NCI-H2029 treated with DMSO at 0.1 percent for 48 hours (cell line): ENCODE results near the gene GOT2.
A peak's percentile ranks its signal among the peaks of the same experiment; 100 is the strongest.
"Not testable (repeated sequence)": the region's sequence is repeated elsewhere in the genome, so short reads cannot be mapped to it uniquely, and the experiment has no call there.

ENCODE experiments used
- DNase-seq: peaks from one replicate; lab custom pipeline; 2025; lab: John Stamatoyannopoulos, UW

GOT2 gene

DNA sequence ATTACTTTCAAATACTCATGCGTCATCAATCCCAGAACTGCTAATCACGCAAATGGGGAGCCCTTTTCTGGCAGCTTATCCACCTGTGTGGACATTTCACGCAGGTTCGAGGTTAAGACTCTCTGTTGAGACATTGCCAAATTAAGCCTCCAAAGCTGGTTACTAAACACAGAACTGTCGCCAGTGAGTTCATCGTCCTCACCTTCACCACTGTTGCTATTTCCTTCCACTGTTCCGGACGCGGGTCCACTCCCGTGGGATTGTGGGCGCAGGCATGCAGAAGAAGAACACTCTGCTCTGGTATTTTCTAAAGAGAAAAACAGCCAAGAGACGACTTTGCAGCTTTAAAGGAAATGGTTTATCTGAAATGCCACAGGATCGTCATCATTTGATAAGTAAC lies 16.1 kb downstream of the GOT2 start:
- DNase-seq: no peak

DNA sequence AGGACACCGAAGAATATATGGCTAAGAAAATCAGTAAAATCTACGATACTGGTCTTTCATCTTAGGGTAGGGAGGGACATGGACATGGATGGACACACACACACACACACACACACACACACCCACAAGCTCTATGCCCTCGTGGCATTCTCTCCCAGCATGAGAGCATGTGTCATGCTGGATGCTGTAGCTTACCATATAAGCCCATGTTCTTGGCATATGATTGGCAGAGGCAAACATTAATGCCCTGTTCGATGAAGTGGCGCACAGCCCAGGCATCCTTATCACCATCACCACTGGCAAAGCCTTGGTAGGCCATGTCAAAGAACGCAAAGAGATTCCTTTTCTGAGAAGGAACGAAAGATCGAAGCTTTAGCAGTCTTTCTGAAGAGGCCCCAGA lies 17.6 kb downstream of the GOT2 start:
- DNase-seq: no peak

DNA sequence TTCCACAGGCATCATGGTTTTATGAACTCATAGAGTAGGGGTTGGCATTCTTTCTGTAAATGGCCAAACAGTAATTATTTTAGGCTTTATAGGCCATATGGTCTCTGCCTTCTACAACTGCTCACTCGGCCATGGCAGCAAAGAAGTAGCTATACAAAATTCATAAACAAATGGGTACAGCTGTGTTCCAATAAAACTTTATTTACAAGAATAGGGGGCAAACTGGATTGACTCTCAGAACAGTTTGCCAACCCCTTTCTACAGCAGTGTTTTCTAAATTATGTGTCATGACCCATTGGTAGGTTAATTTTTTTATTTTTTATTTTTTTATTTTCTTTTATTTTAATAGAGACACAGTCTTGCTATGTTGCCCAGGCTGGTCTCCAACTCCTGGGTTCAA lies 20.4 kb downstream of the GOT2 start:
- DNase-seq: no peak

DNA sequence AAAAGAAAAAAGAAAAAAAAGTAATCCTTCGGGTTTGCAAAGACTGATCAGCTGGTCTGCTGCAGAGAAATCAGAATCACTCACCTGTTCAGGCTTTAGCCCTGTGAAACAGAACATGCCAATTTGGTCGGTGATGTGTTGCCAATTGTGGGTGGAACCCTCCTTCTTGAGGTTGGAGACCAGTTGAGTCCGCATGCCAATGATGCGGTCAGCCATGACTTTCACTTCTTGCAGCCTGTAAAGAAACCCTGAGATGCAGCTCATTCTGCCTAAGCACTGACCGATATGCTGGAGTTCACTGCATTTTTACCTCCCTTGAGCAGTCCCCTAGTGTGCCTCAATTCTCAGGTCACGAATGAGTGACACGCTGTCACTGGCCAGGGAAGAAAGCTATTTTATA lies 24.8 kb downstream of the GOT2 start:
- DNase-seq: no peak

DNA sequence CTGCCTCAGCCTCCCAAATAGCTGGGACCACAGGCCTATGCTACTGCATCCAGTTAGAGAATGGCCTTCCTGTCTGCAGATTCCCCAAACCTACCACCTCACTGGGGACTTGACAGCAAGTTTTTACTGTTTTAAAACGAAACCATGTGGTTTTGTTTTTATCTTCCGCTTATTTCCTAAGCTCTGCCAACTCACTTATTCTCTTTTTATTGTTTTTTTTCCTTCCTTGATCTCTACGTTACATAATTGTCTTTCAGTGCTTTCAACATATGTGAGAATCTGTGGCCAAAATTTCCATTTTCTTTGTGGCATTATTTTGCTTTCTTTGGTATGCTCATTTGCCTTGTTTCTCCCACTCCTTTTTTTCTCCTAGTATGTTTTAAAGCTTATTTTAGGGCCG lies 35.0 kb downstream of the GOT2 start:
- DNase-seq: no peak

- no peak for DNase-seq
These were observed 38.7 kb downstream of the GOT2 start for GRCh38 chr16:58695368-58695767.

DNA sequence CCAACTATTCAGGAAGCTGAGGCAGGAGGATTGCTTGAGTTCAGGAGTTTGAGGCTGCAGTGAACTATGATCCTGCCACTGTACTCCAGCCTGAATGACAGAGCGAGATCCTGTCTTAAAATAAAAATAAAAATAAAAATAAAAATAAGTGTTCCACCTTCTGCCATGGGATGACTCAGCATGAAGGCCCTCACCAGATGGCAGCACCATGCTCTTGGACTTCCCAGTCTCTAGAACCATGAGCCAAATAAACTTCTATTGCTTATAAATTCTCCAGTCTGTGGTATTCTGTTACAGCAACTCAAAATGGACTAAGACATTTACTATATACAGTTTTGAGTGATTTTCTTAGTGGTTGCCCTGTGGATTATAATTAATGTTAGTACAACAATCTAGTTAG lies 41.7 kb downstream of the GOT2 start:
- DNase-seq: no peak

DNA sequence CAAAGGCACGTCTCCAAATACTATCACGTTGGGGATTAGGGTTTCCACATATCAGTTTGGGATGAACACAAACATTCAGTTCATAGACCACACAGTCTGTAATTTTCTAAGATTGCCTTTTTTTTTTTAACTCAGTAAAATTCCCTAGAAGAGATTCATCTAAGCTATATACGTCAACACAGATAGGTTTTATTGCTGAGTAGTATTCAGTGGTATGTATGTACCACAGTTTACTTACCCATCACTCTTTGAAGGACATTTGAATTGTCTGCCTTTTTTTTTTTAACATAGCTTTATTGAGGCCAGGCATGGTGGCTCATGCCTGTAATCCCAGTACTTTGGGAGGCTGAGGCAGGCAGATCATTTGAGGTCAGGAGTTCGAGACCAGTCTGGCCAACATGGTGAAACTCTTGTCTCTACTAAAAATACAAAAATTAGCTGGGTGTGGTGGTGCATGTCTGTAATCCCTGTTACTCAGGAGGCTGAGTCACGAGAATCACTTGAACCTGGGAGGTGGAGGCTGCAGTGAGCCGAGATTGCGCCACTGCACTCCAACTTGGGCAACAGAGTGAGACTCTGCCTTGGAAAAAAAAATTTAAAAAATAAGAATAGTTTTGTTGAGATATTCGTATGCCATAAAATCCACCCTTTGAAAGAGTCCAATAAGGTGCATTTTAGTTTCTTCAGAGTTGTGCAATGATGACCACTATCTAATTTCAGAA lies 47.0 kb downstream of the GOT2 start:
- not testable (repeated sequence) for DNase-seq

DNA sequence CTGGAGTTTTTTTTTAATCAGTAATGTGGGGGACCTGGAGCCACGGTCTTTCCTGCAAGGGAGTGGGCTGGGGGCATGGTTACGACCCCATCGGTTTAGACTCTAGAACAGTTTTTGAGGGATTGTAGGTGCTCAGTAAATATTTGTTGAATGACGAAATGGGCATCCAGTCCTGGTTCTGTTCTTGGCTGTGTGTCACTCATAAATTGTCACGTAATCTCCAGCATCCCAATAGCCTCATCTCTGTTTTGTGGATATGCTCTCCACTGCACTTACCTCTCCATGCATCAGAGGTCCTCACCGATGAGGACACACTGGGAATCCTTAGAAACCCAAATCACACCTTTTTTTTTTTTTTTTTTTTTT lies 49.0 kb downstream of the GOT2 start:
- no peak for DNase-seq

GRCh38 chr16:58684354-58685083 lies 49.6 kb downstream of the GOT2 start, which contains the start of gene SLC38A7:
Gene SLC38A7 (minus strand): TSS chr16:58684770. CDS start chr16:58680126, 4,644 bp downstream.
- no peak for DNase-seq

DNA sequence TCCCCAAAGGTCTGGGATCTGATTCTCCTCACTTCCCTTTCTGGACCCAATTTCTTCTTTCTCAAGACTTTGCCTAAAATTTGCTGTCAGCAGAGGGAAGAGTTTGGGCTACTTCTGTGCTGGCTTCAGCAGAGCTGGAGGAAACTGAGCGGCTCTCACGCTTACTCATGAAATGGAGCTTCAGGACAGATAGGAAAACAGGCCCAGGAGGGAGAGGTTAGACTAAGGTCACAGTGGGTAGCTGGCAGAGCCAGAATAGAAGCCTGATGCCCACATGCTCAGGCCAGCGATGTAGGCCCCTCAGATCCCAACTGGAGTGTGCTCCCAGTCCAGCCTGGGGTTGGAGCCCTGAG lies 50.1 kb downstream of the GOT2 start:
- no peak for DNase-seq

DNA sequence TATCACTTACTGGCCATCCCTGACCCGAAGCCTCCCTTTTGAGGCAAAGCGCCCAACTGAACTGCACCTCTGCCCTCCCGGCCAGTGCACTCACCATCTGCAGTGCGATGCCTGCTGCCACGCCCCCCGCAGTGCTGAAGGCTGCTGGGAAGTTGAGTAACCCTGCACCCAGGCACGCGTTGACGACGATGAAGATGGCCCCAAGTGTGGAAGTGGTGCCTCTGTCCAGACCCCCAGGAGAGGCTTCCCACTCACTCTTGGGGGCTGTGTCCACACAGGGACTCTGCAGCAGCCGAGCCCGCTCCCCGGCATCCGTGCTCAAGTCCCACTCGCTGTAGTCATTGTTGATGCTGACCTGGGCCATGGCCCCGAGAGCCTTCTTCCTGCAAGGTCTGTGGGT lies 54.4 kb downstream of the GOT2 start:
- no peak for DNase-seq

- DNase-seq: no peak
These were observed 55.4 kb downstream of the GOT2 start for GRCh38 chr16:58678716-58679115.

GRCh38 chr16:58678269-58678668 lies 55.8 kb downstream of the GOT2 start:
- no peak for DNase-seq

- no peak for DNase-seq
These were observed 63.1 kb downstream of the GOT2 start for GRCh38 chr16:58670946-58671583.

- no peak for DNase-seq
These were observed 63.9 kb downstream of the GOT2 start for GRCh38 chr16:58670177-58670576.

- DNase-seq: no peak
These were observed 68.9 kb downstream of the GOT2 start for GRCh38 chr16:58665200-58665599.

DNA sequence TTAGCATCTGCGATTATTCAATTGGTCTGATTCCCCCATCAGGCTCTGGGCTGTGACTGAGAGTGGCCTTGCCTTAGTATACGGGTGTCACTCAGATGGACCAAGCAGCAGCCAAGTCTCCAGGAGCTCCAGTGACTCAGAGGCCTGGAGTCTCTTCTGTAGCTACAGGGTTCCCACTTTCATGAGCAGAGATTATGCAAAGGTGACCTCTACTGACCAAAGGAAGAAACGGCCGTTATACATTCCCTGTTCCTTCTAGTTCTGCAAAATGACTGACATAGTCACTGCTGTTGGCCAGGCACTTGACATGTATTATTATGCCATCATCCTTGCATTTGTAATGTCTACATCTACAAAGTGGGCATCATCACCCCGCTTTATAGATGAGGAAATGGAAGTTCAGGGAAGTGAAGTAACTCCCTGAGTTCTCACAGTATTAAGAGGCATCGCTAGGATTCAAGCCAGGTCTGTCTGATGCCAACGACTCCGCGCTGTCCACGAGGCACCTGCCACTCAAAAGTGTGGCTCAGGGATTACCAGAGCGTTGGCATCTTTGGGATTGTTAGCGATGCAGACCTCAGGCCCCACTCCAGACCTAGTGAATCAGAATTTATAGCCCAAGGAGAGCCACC lies 72.8 kb downstream of the GOT2 start:
- DNase-seq: peak; percentile 27

GRCh38 chr16:58659911-58660310 lies 74.2 kb downstream of the GOT2 start:
- DNase-seq: not testable (repeated sequence)

DNA sequence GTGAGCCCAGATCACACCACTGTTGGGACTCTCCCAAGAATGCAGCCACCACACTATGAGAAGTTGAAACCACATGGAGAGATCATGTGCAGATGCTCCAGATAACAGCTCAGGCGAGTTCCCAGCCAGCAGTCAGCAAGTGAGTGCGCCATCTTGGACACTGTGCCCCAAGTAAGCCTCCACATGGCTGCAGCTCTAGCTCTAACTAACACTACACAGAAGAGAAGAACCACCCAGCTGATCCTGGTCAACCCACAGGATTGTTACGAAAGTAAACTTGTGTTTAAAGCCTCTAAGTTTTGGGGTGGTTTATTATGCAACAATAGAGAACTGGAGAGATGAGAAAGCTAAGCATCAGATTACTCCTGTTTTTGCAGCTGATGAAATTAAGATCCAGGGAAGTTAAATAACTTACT lies 75.3 kb downstream of the GOT2 start:
- no peak for DNase-seq
